Stimulated activated CD4-positive, alpha-beta T cell treated with anti-CD3 and anti-CD28 coated beads, Interleukin-1b, Interleukin-23, amount 100 ng/mL, for 4 hours (primary cell): ENCODE results near the gene ANO7.
"Not testable (repeated sequence)": the region's sequence is repeated elsewhere in the genome, so short reads cannot be mapped to it uniquely, and the experiment has no call there.

Source experiments
- DNase-seq, 2 donors: peaks; one replicate each; pipeline ENCODE4 v3.0.0-alpha.2; 2020; ENCODE audit warnings: low read depth in 2 of 2

Gene ANO7

DNA sequence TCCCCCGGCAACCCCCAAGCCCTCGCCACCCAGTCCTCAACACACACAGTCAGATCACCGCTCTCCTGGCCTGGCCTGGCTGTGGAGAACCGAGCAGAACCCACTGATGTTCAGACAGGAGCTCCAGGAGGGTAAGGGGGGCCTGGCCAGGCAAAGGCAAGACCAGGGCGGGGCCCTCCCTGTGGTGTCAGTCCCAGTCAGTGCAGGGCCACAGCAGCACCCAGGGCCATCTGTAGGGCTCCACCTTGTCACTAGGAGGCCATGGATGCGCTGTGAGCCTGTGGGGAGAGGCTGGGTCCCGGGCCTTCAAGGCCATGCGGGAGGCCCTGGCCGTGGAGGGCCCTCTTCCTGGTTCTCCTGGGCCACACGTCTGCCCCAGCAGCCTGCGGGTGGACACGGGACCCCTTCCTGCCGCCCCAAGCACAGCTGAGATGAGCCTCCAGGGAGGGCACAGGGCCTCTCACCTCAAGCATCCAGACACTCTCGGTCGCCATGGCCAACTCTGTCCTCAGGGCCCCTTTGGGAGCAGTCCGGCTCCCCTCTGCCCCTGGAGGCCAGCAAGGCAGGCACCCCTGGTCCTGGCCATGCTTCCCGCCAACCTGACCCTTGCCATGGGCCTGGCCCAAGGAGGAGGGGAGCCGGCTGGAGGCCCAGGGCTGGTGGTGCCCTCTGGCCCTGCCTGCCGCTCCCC, 2.0 kb downstream of the ANO7 start:
- DNase-seq, result no peak

- no peak for DNase-seq
Measured at GRCh38 chr2:241191081-241191480, 2.6 kb downstream of the ANO7 start.

GRCh38 chr2:241193271-241193670, 4.8 kb downstream of the ANO7 start:
- no peak for DNase-seq

DNA sequence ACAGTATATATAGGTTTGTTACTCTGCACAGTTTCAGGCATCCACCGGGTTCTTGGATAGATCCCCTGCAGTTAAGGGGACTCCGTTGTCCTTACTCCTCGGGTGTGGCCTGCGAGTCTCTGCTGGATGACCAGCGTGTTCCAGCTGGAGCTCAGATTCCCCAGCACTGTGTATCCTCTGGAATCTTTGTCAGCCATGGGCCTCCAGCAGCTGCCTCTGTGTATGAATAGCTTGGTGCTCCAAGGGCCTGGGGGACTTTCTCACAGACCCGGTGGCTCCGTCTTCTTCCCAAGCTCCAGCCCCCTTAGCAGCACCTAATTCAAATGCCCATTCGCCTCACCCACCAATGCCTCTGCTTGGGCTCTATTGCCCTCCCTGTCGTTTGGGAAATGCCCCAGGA, 6.3 kb downstream of the ANO7 start:
- no peak for DNase-seq

DNA sequence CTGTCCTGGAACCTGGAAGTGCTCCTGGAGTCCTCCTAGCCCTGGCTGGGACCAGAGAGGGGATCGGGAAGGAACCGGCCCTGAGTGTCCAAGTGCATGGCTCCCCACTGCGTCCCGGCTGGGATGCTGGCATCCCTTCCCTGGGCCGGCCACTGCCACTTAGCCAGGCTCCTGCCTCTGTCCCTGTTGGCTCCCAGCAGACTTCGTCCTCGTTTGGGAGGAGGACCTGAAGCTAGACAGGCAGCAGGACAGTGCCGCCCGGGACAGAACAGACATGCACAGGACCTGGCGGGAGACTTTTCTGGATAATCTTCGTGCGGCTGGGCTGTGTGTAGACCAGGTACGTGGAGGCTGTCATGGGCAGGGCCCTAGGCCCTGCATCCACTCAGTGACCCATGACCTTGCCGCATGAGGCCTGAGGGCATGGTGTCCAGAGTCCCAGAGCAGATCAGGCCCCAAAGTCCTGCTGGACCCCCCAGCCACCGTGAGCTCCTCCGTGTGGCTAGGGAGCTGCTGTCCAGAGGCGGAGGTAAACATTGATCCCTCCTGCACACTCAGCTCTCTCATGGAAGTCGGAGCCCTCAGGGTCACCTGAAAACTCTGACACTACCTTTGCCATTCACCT, 7.1 kb downstream of the ANO7 start:
- DNase-seq, result no peak

DNA sequence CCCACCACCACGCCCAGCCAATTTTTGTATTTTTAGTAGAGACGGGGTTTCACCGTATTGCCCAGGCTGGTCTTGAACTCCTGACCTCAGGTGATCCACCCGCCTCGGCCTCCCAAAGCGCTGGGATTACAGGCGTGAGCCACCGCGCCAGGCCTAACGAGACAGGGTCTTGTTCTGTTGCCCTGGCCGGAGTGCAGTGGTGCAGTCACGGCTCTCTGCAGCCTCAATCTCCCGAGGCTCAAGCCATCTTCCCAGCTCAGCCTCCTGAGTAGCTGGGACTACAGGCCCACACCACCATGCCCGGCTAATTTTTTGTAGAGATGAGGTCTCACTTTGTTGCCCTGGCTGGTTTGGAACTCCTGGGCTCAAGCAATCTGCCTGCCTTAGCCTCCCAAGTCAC, 8.8 kb downstream of the ANO7 start:
- DNase-seq, result not testable (repeated sequence)

GRCh38 chr2:241197947-241198346, 9.5 kb downstream of the ANO7 start:
- no peak for DNase-seq

DNA sequence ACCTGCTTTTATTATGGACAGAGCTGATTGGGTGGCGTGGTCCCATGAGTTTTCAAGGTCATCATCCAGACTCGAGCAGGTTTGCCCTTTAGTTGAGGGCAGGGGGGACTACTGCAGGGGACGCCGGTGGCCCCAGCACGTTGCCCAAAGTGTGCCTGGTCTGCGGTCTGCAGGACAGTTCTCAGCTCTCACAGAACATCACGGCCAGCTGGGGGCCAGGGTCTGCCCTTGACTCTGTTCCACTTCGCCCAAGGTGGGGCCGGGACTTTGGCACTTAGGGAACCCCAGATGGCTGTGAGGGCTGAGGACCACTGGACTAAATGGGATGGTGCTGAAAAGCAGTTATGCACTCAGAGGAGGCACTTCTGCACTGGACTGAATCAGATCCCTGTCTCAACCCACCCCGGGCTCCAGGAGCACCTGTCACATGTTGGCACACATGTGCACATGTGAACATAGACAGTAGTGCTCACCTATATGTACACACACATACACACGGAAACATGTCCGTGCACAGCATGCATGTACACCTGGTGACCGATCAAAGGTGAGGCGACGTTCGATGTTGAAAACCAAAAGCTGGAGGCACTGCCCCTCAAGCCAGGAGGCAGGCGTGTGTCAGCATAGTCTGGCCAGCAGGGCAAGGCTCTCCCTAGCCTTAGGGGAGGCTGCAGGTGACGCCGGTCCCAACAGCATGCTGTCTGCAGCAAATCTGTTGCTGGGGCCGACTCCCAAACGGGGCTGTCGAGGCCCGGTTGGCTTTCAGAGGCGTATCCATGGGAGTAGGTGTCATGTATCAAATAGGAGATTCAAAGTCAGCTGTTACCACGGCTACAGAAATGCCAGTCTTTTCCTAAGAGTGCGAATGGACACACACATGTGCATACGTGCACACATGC, 10.2 kb downstream of the ANO7 start:
- DNase-seq, result no peak

- DNase-seq, result no peak
Measured at GRCh38 chr2:241199286-241199685, 10.8 kb downstream of the ANO7 start.

DNA sequence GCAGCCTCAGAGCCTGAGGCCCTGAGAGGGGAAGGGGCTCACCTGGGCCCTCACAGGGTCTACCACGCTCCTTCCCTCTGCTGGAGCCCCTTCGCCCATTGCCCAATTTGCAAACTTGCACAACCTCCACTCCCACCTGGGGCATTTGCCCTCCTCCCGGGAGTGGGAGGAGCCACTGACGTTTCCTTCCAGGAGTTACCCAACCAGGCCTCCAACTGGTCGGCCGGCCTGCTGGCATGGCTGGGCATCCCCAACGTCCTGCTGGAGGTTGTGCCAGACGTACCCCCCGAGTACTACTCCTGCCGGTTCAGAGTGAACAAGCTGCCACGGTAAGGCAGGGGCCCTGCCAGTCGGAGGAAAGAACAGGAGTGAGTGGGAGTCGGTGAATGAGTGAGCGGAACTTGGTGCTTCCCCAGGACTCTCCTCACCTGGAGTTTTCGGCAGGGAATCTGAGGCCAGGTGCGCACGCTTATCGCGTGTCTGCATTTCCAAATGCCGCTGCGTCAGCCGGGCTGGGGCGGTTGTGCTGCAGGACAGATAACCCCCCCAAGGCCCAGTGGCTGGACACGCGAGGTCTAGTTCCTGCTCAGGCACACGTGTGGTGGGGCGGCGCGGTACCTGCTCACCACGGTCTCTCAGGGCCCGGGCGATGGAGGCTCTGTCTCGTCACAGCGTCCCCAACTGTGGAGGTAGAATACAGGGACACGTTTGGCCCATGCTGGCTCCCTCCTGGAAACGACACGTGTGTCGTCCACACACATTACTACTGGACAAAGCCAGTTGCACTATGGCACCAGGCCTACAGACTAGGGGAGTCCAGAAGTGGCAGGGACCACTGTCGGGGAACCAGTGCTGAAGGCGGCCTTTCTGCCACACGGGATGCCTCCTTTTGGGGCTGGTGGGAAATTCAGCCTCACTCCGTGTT, 11.7 kb downstream of the ANO7 start:
- DNase-seq, result no peak

DNA sequence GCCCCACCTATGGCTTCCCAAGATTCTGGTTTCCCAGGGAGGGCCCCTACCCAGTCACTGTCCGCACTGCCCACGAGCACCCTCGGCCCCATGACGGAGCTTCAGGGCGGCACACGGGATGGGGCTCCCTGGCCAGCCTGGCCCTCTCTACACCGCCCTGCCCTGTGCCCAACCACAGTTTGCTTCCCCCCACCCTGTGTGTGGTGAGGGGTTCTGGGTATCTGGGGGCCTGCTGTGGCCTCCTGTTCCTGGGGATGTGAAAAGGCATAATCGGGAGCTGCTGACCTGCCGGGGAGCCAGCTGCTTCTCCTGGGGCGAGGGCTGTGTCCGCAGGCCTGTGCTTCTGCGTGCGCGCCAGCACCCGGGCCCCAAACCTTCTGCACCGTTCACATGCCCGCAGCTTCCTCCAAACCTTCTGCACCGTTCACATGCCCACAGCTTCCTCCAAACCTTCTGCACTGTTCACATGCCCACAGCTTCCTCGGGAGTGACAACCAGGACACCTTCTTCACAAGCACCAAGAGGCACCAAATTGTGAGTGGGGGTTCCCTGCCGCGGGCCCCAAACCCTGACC, 12.4 kb downstream of the ANO7 start:
- no peak for DNase-seq

DNA sequence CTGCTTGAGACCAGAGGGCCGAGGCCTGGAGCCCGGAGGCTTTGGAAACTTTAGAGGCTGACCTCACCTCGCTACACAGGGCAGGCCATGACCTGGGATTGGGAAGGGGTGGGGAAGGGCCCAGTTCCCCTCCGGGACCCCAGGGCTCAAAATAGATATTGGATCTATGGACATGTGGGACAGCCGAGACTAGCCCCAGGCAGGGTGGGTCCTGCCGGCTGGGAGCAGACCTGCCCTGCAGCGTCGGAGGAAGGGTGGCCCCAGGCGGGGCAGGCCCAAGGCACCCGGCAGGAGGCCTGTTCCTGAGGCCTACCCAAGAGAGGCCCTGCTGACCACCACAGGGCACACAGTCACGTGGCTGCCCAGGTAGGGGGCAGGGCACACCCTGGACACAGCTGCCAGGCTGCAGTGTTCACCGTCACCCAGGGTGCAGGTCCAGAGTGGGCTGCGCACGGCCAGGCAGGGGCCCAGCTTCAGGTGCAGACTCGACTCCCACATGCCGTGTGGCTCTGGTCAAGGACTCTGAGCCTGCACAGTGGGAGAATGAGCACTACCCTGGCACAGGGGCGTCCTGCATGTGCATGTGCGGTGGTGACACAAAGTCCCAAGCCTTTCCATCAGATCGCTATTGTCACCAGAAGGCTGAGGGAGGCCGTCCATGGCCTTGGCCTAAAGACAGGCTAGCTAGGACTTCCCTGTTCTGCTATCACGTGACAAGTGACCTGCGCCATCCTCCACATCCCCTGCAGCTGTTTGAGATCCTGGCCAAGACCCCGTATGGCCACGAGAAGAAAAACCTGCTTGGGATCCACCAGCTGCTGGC, 13.2 kb downstream of the ANO7 start:
- DNase-seq, result no peak

DNA sequence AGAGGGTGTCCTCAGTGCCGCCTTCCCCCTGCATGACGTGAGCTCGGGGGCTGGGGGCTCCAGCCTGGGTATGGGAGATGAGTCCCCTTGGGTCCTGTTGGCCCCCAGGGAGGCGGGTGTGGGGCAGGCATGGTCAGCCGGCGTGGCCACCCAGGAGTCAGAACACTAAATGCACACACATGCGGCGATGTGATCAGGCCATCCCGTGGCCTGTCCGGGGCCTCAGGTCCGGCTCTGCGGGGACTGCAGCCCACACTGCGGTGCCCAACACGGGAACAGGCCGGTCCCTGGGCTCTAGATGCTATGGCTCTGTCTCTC, 13.8 kb downstream of the ANO7 start:
- DNase-seq, result no peak

DNA sequence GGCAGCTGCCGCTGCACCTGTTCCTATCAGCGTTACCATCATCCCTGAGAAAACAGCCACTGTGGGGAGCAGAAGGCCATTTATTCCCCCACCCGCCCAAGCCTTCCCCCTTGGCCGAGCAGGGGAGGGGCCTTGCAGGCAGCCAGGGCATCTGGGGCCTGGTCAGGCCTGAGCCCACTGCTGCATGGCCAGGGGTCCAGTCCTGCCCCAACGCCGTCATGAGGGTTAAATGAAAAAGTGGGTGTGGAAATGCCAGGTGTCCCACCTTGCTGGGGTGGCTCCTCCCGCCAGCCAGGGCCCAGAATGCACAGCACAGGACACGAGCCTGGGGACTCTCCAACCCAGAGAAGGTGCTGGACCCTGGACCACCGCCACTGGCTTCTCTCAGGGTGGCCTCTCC, 14.2 kb downstream of the ANO7 start:
- DNase-seq, result no peak

DNA sequence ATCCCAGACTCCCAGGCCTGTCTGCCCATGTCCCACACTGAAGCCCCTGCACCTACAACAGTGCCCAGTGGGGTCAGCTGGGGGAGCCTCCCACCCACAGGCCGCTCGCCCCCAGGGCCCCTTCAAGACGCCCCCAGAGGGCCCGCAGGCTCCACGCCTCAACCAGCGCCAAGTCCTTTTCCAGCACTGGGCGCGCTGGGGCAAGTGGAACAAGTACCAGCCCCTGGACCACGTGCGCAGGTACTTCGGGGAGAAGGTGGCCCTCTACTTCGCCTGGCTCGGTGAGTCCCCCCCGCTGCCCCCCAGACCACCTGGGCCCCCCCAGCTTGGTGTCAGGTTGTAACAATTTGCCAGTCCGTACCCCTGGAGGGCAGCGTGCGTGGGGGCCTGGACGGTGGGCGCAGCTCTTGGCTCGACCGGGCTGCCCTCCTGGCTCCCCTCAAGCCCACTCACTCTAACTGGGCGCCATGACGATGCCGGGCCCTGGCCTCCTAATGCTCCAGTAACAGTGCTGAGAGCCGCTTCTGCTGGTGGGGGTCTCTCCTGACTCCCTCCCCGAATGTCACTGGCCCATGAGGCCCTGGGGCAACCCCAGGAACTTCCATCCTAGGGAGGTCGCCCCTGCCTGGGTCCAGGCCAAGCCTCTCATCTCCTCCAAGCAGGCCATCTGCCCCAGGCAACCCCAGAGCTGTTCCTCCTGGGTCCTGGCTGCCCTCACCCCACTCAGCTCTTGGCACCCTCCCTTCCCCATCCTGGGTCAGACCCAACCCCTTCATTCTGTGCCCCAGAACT, 14.9 kb downstream of the ANO7 start:
- no peak for DNase-seq

DNA sequence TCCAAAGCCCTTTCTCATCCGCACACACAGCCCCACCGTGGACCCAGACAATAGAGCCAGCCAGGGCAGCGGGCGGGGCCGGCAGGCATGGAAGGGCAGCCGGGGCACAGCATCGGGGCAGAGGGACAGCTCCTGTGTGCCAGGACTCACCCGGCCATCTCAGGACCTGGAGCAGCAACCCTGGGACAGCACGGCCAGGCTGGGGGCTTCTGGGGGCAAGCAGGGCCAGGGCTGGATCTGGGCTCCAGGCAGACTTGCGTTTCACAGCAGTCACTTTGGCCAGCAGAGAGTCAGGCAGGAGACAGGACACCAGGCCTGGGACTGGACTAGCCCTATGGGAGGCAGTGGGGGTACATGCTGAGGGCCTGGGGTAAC, 15.5 kb downstream of the ANO7 start:
- no peak for DNase-seq

DNA sequence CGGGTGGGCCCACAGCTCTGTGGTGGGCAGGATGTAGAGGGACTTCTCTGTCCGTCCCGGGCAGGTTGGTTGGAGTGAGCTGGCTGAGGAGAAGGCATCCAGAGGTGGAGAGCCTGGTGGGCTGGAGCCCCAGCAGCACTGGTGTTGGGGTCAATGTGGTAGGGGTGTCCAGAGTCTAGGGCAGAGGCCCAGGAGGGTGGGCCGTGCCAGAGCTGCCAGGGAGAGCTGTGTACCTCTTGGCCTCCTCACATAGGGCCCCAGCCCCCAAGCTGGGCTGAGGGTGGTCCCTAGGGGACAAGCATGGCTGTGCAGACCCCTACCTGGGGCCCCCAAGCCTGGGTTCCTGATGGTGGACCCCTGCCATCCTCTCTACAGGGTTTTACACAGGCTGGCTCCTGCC, 16.0 kb downstream of the ANO7 start:
- no peak for DNase-seq

DNA sequence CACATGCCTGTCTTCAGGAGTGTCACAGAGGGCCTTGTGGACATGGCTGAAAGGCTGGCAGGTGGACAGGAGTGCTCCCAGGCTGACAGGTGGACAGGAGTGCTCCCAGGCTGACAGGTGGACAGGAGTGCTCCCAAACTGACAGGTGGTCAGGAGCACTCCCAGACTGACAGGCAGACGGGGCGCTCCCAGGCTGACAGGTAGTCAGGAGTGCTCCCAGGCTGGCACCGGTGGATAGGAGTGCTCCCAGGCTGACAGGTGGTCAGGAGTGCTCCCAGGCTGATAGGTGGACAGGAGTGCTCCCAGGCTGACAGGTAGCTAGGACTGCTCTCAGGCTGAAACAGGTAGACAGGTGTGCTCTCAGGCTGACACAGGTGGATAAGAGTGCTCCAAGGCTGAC, 16.6 kb downstream of the ANO7 start:
- DNase-seq, result no peak

GRCh38 chr2:241207151-241207550, 18.7 kb downstream of the ANO7 start:
- DNase-seq, result no peak

DNA sequence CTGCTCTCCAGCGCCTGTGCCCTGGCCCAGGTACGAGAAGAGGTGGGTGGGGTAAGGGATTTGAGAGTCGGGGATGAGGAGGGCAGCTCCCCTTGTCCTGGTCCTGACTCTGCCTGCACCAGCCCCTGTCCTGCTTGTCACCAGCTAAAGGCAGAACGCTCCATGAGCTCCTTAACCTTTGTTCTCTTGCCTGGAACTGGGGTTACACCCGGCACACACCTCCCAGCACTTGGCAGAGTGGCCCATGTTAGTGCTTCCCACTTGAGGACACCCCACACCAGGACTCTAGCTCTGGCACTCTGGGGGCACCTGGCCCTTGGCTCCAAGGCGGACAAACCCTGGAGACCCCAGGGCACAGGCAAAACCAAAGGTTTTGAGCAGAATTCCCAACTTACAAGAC, 19.2 kb downstream of the ANO7 start:
- no peak for DNase-seq
